Muscle of back (tissue), 11 donors: ENCODE results near the gene KRTAP4-12. TPM values are rescaled to one million over a fixed set of nuclear protein-coding genes. Genes with fewer than 3 reads are reported as not detected.
"Not testable (repeated sequence)": the region's sequence is repeated elsewhere in the genome, so short reads cannot be mapped to it uniquely, and the experiment has no call there.

Source experiments
- DNase-seq, 3 donors: peaks; one replicate each; pipeline versions ENCODE4 v3.0.0 to v3.0.0-alpha.2; 2013
- polyA plus RNA-seq, 10 donors: library from polyadenylated mRNA; unstranded; fragments of 120-200 nt; gene quantifications; one replicate each; pipeline ENCODE4 v1.2.1, GENCODE V29; 2013; ENCODE audit not compliant: insufficient read length in 10 of 10

The KRTAP4-12 gene
- polyA plus RNA-seq, 10 donors = not detected

DNA sequence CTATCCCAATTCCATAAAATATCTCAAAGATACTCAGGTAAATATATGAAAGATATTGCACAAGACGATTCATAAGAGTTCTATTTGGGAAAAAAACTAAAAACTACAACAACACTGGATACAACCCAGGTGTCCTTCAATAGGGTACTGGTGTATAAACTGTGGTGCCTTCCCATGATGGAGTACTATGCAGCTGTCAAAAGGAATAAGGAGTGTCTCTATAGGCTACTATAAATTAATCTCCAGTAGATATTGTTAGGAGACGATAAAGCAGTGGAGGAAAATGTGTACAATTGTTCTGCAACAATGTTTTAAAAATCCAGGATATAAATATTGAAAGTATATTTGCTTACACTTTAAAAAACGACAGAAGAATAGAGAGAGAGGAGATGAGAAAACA is 2.4 kb upstream of the KRTAP4-12 start:
- no peak for DNase-seq

DNA sequence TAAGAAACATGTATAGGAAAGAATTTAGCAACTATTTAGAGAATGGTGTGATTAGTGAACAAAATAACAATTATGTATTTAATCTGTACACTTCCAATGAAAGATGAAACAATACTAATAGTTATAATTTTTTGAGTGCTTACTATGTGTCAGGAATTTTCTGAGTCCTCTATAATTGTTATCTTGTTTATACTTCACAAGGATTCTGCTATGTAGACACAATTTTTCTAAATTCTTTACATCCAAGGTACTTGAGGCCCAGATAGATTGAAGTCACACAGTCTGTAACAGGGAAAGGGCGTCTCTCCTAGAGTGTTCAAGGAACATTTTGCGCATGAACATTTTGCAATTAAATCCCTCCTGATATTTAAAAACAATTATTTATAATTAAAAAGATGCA is 1.1 kb upstream of the KRTAP4-12 start:
- DNase-seq = no peak

DNA sequence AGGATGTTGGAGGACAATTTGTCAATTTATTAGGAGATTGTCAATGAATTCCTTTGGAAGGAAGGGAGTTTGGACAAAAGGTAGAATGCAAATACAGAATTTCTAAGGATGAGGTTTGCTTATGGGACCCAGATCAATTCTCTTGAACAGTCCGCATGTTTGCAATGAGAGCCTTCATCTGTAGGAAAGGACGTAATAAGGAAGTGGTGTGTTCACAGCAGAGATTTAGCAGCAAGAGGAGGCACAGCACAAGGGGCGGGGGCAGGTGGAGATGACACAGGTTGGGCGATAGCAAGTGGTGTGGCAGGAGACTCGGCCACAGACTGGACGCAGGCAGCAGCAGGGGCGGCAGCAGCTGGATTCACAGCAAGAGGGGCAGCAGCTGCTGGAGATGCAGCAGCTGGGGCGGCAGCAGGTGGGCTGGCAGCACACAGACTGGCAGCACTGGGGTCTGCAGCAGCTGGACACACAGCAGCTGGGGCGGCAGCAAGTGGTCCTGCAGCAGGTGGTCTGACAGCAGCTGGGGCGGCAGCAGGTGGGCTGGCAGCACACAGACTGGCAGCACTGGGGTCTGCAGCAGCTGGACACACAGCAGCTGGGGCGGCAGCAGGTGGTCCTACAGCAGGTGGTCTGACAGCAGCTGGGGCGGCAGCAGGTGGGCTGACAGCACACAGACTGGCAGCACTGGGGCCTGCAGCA is 541 bp downstream of the KRTAP4-12 start:
- DNase-seq = not testable (repeated sequence)

DNA sequence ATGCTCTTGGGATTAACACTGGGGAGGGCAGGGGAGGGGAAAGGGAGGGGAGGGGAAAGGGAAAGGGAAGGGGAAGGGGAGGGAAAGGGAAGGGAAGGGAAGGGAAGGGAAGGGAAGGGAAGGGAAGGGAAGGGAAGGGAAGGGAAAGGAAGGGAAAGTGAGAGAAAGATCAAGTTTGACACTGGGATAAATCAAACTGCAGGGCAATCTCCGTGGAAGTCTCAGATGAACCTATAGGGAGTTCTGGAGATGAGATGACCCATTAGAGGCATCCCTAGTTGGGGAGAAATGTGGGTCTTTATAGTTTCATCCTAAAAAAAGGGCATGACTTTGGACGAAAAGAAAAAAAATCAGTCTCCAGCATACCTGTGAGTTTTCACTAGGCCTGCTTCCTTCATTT is 2.2 kb downstream of the KRTAP4-12 start:
- no peak for DNase-seq

DNA sequence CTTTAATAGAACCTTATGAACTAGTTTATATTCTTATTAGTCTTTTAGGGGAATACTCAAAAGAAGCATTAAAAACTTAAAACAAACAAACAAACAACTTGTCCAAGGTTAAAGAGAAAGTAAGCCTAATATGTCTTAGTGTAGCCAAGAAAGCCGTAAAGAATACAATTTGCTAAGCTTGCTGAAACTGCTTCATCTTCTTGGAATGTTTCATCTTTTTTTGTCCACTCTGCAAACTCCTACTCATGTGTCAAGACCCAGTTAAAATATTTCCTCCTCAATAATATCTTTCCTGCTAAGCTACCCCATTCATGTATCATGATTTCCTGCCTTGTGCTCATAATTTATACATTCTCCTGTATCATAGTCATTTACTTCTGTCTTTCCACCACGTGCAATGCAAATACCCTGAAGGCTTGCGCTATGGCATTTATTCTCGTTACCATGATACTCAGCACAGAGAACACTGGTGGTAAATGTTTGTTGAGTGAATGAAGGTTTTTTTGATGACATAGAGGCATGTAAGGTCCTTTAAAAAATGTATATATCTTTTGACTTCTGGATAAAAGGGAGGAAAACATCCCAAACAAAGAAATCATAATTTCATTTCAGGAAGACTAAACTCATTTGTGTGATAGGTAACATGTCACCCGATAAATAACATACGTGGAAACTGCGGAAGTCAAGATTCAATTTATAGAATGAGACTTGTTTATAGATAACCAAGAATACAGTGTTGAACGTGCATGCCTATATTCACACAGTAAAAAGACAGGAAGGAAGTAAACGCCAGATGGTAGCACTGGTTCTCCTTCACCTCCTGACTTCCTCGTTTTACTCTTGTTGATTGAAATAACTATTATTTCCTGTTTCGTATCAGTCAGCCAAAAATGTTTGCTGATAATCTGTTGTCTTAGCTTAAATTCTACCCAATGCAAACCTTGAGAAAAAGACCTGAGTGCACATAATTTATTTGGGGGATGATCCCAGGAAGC is 4.0 kb downstream of the KRTAP4-12 start:
- not testable (repeated sequence) for DNase-seq

DNA sequence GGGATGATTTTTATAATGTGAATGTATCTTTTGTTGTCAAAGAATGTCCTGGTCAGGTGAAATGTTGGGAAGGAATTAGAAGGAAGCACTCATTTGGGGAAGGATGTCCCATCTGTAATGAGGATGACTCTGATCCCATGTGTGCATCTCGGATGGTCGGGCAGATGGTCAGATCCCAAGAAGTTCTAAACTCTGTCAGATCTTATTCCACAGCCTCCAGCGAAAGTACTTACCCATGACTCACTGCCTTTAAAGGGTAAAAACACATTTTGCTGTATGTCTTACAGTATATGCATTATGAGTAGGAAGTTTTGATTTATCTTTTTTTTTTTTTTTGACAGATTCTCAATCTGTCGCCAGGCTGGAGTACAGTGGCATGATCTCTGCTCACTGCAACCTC is 5.3 kb downstream of the KRTAP4-12 start:
- no peak for DNase-seq

DNA sequence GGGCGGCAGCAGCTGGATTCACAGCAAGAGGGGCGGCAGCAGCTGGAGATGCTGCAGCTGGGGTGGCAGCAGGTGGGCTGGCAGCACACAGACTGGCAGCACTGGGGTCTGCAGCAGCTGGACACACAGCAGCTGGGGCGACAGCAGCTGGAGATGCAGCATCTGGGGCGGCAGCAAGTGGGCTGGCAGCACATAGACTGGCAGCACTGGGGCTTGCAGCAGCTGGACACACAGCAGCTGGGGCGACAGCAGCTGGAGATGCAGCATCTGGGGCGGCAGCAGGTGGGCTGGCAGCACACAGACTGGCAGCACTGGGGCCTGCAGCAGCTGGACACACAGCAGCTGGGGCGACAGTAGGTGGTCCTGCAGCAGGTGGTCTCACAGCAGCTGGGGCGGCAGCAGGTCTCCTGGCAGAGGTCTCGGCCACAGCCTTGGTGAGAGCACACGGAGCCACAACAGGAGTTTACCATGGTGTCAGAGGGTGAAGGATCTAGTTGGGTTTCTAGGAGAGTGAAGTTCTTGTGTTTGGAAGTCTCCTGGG is 6.1 kb downstream of the KRTAP4-12 start, which contains the start of gene KRTAP4-11:
TSS of gene KRTAP4-11 (minus strand) at position 528 of the 541 bp plus-strand sequence. CDS start at position 470, 58 bp downstream.
- not testable (repeated sequence) for DNase-seq

DNA sequence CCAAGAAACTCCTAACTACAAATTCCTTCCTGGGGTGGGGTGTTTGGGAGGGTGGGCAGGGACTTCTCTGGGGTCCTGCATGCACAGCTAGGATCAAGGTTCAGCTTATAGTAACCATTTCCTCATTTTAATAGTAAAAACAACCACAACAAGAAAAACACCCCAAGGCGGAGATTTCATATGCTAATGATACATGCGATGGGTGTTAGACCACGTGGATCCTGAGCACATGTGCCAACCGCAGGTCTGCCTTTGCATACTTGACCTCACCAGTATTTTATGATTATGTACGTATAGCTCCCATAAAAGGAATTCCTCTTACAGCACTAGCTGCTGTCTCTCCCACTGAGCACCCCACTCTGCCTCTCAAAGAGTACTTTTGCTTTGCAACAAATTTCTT is 7.7 kb downstream of the KRTAP4-12 start:
- no peak for DNase-seq

DNA sequence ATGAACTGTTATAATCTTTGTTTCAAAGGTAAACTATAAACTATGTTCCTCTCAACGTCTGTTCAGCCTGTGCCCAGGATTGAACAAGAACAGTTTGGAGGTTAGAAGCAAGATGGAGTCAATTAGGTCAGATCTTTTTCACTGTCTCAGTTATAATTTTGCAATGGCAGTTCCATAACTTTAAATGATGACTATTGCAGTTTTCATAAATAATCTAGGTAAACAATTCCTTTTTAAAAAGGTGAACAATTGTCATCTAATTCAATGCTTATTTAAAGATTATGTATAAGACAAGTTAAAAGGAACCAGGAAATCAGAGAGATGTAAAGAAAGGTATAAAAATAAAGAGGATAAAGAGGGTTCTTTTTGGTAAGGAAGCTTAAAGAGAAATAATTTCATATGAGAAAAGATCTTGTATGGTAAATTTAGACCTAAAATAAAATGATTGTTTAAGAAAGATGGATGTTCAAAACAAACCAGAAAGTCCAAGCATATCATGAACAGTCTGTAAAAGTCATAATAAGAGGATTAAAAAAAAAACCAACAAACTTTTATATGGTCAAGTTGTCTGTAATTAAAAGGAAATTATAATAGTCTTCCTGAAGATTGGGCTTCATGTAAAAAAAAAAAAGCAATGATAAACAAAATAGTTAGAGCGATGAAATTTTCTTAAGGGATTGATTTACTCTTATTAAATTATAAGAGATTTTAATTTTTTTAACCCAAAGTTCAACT is 12.7 kb downstream of the KRTAP4-12 start:
- DNase-seq = no peak

DNA sequence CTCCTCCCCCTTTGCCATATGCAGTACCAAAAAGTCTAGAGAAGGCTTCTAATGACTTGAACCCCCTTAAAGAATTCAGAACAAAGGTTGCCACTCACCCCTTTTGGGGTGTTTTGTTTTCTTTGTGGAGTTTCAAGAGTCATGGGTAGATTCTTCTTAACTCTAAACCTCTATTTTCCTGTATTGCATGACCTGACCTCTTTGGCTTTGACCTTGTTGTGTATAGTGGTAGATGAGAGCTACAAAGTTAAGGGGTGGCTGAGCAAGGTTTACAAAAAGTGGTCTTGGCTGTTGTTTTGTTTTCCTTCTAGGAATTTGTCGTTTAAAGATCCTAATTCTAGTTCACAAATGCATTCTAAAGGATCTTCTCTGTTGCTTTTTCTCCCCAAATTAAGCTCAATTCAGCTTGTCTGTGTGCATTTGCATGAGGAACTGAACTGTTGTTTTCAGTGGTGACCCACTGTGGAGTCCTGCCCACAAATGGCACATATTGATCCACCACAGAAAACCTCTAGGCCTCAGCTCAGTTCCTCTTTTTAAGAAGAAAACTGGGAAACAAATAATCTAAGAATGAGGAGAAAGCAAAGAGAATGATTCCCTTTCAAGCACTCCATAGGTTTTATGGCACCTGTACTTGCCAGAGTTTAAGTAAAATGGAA is 15.1 kb downstream of the KRTAP4-12 start:
- not testable (repeated sequence) for DNase-seq

DNA sequence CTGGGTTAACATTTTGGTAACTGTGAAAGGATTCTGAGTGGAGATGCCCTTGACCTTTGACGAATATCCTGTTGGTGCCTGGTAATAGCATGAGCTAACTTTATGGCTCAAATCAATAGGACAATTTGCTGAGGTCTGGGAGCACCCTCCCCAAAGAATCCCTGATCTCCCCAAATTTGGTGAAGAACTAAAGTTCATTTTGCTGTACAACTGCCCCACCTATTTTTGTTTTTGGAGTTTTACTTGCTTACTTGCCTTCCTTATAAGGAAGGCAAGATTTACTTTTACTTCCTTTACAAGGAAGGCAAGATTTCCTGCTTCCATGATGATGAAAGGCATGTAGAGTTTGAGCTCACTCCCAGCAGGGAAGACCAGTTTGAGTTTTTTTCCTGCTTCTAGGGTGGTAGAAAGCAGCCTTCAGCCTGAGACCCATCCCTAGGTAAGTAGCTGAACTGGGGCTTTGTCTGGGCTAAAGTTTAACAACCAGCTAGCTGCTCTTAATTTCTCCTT is 16.0 kb downstream of the KRTAP4-12 start:
- DNase-seq = no peak

DNA sequence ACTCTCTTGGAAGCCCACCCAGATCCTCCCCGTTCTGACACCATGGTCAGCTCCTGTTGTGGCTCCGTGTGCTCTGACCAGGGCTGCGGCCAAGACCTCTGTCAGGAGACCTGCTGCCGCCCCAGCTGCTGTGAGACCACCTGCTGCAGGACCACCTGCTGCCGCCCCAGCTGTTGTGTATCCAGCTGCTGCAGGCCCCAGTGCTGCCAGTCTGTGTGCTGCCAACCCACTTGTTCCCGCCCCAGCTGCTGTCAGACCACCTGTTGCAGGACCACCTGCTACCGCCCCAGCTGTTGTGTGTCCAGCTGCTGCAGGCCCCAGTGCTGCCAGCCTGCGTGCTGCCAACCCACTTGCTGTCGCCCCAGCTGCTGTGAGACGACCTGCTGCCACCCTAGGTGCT is 18.6 kb downstream of the KRTAP4-12 start, which contains the start of gene KRTAP4-9:
TSS of gene KRTAP4-9 (plus strand) at position 43 of the 400 bp plus-strand sequence. CDS start at position 43, 0 bp downstream.
- DNase-seq = not testable (repeated sequence)

DNA sequence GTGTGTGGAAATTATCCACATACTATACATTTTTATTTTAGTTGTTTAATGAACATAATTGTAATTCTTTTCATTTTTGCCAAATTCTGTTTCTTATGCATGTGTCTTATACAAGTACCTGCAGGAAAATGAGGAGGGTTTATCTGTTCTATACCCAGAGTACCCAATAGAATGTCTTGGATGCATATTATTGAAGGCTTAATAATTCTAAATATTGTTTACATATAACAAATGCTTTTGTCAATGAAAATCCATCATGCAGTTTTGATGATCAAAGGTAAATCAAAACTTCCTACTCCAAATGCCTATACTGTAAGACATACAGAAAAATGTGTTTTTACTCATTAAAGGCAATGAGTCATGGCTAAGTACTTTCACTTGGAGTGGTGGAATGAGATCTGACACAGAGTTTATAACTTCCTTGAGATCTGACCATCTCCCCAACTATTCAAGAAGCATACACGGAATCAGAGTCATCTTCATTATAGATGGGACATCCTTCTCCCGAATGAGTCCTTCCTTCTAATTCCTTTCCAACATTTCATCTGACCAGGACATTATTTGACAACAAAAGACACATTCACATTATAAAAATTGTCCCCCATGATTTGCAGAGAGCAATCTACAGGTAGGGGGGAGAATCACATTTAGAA is 19.5 kb downstream of the KRTAP4-12 start:
- DNase-seq = peak in 1 of 3 donors; percentile 61

DNA sequence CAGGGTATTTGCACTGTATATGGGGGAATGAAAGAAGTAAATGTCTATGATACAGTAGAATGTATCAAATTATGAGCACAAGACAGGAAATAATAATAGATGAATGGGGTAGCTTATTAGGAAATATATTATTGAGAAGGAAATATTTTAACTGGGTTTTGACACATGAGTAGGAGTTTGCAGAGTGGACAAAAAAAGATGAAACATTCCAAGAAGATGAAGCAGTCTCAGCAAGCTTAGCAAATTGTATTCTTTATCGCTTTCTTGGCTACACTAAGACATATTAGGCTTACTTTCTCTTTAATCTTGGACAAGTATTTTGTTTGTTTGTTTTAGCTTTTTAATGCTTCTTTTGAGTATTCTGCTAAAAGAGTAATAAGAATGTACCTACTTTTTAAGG is 20.1 kb downstream of the KRTAP4-12 start:
- DNase-seq = no peak

DNA sequence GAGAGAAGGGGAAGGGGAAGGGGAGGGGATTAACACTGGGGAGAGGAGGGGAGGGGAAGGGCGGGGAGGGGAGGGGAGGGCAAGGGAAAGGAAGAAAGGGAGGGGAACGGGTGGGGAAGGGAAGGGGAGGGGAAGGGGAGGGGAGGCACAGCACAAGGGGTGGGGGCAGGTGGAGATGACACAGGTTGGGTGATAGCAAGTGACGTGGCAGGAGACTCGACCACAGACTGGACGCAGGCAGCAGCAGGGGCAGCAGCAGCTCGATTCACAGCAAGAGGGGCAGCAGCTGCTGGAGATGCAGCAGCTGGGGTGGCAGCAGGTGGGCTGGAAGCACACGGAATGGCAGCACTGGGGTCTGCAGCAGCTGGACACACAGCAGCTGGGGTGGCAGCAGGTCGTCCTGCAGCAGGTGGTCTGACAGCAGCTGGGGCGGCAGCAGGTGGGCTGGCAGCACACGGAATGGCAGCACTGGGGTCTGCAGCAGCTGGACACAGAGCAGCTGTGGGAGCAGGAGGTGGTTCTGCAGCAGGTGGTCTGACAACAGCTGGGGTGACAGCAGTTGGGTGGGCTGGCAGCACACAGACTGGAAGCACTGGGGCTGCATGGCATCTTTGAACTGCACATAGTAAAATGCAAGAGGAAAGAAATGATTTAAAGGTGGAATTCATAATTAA is 22.3 kb downstream of the KRTAP4-12 start, which contains the start of gene KRTAP4-16:
TSS of gene KRTAP4-16 (minus strand) at position 624 of the 674 bp plus-strand sequence. CDS start at position 624, 0 bp downstream.
- no peak for DNase-seq

DNA sequence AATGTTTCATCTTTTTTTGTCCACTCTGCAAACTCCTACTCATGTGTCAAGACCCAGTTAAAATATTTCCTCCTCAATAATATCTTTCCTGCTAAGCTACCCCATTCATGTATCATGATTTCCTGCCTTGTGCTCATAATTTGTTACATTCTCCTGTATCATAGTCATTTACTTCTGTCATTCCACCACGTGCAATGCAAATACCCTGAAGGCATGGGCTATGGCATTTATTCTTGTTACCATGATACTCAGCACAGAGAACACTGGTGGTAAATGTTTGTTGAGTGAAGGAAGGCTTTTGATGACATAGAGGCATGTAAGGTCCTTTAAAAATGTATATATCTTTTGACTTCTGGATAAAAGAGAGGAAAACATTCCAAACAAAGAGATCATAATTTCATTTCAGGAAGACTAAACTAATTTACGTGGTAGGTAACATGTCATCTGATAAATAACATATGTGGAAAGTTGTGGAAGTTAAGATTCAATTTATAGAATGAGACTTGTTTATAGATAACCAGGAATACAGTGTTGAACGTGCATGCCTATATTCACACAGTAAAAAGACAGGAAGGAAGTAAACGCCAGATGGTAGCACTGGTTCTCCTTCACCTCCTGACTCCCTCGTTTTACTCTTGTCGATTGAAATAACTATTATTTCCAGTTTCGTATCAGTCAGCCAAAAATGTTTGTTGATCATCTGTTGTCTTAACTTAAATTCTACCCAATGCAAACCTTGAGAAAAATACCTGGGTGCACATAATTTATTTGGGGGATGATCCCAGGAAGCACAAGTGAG is 24.1 kb downstream of the KRTAP4-12 start:
- DNase-seq = peak in 1 of 3 donors; percentile 70

DNA sequence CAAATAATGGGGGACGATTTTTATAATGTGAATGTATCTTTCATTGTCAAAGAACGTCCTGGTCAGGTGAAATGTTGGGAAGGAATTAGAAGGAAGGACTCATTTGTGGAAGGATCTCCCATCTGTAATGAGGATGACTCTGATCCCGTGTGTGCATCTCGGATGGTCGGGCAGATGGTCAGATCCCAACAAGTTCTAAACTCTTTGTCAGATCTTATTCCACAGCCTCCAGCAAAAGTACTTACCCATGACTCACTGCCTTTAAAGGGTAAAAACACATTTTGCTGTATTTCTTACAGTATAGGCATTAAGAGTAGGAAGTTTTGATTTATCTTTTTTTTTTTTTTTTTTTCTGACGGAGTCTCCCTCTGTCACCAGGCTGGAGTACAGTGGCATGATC is 25.5 kb downstream of the KRTAP4-12 start:
- no peak for DNase-seq

DNA sequence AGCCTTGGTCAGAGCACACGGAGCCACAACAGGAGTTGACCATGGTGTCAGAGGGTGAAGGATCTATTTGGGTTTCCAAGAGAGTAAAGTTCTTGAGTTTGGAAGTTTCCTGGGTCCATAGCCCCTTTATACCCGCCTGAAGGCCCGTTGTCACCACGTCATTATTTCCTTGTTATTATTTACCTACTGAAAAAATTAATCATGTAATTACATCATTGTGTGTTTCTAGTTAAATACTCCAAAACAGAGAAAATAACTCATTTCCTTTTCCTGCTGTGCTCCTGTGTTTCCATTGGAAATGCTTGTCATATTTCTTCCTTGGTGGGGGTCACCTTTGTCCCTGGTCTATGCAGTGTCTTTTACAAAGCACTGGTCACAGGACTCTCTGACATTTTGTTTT is 25.9 kb downstream of the KRTAP4-12 start, which contains the start of gene KRTAP4-8:
TSS of gene KRTAP4-8 (minus strand) at position 101 of the 400 bp plus-strand sequence. CDS start at position 43, 58 bp downstream.
- no peak for DNase-seq
